NCI-H2227 treated with DMSO at 0.1 percent for 48 hours (cell line): Measurements from ENCODE around the gene F2RL3.
"Not testable (repeated sequence)": the region's sequence is repeated elsewhere in the genome, so short reads cannot be mapped to it uniquely, and the experiment has no call there.

ENCODE experiments used
- DNase-seq: peaks from one replicate; lab custom pipeline; 2025; lab: John Stamatoyannopoulos, UW

Gene F2RL3

DNA sequence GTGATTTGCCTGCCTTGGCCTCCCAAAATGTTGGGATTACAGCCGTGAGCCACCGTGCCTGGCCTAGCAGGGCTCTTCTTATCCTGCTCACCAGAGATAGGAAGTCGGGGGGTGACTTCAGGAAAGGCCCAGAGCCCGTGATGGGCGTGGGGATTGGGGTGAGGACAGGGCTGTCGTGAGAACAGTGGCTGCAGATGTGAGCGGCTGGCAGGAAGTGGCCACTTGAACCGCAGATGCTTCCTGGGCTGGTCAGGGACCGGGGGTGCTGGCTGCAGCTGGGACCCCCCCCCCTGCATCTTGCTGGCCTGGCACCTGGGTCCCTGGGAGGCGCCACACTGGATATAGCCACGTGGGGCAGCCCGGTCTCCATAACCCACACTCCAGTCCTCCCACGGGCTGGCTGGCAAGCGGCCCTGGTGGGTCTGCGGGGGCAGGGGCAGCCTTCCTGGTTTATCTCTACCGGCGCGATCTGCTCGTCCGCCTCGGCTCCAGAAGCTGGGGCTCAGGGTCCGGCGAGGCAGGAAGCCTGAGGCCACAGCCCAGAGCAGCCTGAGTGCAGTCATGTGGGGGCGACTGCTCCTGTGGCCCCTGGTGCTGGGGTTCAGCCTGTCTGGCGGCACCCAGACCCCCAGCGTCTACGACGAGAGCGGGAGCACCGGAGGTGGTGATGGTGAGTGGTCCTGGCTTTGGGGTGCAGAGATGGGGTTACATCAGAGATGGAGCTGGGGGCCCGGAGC lies at the start of gene F2RL3:
TSS of gene F2RL3 (plus strand) at position 371 of the 737 bp plus-strand sequence. CDS start at position 562, 191 bp downstream.
- DNase-seq = no peak

DNA sequence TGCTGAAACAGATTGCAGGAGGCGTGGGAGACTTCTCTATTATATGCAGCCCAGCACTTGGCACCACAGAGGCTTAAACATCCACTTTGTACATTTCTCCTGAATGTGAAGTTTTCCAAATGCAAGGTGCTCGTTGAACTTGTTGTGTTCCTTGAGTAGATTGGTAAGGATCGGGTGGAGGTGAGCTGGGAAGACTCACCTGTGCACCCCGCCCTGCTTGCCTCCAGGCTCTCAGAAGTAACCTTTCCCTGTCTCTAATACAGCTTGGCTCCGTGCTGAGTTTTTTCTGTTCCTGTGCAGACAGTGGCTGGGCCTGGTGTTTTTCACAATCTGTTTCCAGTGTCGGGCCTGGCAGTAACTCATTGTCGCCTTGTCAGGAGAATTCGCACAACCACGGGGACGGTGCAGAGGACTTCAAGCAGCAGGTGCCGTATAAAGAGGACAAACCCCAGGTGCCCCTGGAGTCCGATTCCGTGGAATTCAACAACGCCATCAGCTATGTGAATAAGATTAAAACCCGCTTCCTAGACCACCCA lies 47.3 kb upstream of the F2RL3 start:
- DNase-seq = no peak

DNA sequence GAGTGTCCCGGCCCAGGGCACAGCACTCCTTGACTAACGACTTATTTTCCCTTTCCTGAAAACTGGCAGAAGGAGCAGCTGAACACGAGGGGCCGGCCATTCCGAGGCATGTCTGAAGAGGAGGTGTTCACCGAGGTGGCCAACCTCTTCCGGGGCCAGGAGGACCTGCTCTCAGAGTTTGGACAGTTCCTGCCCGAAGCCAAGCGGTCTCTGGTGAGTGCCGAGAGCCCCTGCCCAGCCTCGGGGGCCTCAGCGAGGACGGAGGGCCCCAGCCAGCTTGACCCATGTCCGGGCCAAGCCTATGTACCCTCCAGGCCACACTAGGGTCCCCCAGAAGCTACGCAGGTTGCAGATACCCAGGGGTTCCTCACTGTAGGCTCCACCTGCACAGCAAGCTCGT lies 41.9 kb upstream of the F2RL3 start:
- DNase-seq = no peak

DNA sequence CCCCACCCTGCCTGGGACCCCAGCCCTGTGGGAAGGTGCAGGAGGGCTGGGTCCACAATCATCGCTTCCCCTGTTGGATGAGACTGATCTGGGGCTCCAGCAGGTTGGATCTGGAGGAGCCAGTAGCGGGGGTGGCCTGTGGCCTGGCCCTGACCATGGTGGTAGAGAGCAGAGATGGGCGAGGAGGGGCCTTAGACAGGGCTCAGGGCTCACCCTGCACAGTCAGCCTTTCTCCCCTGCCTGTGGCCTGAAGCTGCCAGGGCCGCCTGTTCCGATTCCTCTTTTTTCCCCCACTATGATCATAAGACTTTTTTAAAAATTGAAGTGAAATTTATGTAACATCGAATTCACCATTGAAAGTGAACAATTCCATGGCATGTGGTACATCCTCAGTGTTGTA lies 41.4 kb upstream of the F2RL3 start:
- DNase-seq = no peak

DNA sequence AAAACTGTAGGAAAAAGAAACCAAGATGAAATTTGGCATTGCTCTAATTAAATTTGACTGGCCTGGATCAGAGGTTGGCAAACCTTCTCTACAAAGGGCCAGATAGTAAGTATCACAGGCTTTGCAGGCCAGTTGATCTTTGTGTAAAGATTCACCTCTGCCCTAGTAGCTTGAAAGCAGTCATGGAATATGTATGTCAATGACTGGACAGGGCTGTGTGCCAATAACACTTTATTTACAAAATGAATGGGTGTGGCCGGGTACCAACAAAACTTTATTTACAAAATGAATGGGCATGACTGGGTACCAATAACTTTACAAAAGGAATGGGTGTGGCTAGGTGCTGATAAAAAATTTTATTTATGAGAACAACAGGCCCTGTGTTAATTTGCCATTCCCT lies 39.6 kb upstream of the F2RL3 start:
- DNase-seq = no peak

DNA sequence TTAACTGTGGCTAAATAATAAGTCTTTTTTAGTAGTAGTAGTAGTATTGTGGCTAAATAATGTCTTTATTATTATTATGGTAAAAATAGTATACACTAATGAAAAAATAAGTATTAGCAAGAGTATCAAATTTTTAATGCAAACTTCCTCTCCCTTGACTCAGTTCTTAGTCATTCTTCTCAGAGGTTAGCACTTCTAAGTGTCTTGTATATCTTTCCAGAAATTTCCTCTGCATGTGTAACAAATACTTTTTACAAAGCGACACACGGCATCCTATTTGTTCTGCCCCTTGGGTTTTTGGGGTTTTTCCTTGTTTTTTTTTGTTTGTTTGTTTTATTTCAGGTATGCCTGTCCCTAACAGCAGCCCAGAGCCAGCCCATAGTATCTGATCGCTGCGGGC lies 38.7 kb upstream of the F2RL3 start:
- DNase-seq = no peak

DNA sequence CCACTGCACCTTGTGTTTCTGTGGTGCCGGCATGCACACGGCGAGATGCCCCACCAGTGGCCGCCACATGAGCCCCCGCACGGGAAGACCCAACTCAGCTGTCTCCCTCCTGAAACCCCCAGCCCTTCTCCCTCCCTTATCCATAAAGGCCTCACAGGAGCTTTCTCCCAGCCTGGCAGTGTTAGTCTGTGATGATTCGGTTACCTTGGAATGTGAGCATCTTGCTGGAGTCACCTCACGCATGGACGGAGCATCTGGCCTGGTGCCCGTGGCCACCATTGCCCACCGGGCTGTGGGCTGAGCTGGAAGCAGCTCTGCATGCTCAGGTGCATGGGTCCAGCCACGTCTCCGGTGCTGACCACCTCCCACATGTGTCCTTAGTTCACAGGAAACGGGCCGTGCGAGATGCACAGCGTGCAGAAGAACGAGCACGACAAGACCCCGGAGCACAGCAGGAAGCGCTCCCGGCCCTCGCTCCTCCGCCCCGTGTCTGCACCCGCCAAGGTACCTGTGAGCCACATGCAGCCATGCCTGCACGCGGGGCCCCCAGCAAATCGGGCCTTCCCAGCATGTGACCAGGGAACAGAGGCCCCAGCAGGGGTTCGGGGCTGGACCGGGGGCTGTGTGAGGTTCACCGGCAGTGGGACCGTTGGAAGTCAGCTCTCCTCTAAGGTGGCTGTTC lies 37.6 kb upstream of the F2RL3 start:
- no peak for DNase-seq

DNA sequence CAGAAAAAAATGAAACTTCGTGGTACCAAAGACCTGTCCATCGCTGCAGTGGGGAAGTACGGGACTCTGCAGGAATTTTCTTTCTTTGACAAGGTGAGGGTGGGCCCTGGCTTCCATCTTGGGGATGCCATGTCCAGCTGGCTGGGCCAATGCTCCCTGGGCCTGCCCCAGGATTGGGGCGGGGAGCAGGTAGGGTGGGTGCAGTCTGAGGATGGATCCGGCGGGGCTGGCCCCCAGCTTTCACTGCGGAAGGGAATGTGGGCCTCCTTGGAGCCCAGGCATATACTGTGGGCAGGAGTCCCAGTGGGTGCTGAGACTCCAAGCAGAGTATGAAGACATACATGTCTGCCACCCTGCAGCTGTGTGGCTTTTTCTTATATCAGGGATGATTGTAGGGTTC lies 35.7 kb upstream of the F2RL3 start:
- no peak for DNase-seq

DNA sequence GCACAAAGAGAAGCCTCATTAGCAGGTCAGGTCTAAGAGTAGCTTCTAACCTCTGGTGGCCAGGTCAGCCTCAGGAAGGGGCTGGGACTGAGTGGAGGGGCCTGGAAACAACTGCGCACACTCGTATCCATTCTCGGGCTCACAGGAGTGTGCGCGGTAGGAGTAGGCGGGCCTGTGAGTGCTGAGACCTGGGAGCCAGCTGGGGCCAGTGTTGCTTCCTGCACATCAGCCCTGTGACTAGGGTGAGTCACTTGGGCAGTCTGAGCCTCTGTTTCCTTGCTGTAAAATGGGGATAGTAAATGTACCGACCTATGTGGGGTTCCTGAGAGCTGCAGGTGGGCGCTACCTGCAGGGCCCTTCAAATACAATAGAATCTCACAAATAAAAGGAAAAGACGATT lies 32.7 kb upstream of the F2RL3 start:
- DNase-seq = no peak

DNA sequence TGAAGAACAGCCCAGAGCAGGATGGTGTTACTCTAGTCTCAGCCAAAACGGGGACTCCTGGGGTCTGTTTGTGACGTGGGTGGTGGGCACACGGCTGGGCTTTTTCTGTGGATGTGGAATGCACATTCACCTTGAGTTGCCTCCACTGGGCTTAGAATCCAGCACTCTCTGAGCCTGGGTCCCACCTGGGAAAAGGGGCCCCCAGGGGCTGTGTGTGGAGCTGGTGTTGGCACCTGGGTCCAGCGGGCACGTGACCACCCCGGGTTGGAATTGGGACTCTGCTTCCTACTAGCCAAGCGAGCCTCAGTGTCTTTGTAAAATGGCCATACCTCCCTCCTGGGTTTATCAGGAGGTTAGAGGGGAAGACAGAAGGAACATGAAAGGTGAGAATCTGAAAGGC lies 29.2 kb upstream of the F2RL3 start:
- DNase-seq = no peak

DNA sequence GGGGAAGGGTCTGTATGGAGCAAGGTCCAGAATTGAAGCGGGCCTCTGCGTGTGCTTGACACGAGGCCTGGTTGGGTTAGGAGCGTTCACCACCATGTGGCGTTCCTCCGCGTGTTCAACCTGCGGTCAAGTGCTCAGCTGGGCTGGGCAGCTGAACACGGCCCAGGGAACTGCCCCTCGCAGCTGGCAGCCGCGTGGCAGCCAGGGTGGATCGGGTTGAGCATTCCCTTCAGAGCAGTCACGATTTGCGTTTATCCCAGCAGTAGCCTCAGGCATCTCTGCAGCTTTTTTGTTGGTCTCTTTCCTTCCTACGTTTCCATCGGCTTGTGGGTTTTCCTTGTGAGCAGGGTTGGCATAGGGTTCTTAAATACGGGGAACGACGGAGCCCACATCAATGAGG lies 28.7 kb upstream of the F2RL3 start:
- no peak for DNase-seq

DNA sequence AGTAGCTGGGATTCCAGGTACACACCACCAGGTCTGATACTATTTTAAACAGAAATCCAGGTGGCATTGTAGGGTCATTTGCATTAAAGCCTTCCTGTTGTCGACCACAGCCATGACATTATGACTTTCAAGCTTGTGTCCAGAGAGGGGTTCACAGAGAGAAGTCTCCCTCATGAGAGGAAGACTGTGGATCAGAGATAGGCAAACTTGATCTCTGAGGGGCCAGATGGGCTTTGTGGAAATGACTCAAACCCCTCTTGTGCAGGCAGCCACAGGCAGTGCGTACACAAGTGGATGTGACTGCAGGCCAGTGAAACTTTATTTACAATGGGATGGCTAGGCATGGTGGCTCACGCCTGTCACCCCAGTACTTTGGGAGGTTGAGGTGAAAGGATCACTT lies 27.8 kb upstream of the F2RL3 start:
- DNase-seq = no peak

DNA sequence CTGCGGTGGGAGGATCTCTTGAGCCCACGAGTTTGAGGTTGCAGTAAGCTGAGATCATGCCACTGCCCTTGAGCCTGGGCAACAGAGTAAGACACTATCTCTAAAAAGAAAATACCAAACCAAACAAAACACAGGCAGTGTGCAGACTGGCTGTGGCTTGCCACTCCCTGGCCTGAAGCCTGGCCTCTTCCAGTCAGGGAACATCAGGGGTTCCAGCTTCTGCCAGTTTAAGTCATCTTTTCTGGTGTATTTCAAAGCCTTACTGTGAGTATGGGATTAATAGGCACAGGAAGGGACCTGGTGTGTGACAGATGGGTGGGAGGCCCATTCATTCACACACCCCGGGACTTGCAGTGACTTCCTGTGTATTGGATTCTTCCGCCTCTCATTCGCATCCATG lies 27.0 kb upstream of the F2RL3 start:
- no peak for DNase-seq

DNA sequence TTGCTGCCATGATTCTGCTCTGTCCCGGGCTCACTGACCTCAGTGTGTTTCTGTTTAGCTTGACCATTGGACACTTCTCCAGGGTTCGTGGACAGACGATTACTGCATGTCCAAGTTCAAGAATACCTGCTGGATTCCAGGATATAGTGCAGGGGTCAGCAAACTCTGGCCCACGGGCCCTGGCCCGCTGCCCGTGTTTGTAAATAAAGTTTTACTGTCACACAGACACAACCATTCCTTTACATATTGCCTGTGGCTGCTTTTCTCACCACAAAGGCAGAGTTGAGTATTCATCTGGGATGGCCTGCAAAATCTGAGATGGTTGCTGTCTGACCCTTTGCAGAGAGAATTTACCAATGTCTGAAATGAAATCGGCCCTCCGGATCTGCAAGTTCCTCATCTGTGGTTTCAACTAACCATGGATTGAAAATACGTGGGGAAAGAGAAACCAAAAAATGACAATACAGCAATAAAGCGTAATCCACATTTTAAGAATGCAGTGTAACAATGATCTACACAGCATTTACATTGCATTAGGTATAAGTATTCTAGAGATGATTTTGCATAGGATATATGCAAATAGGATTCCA lies 25.9 kb upstream of the F2RL3 start:
- no peak for DNase-seq

DNA sequence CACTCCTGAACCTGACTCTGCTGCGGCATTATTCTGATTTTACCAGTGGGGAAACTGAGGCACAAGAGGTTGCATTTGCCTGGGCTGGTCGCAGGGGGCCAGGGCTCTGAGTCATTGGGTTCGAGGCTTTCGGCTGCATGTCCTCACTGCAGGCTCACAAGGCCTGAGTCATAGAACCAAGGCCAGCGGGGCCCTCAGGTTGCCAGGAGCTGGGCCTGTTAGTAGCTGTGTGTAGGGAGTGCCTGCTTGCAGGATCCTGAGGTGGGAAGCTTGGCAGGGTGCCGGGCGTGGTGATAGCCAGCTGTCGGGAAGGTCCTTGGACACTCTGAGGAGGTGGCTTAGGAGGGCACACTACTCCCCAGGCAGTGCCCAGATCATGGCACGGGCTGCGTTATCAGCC lies 21.6 kb upstream of the F2RL3 start:
- no peak for DNase-seq

DNA sequence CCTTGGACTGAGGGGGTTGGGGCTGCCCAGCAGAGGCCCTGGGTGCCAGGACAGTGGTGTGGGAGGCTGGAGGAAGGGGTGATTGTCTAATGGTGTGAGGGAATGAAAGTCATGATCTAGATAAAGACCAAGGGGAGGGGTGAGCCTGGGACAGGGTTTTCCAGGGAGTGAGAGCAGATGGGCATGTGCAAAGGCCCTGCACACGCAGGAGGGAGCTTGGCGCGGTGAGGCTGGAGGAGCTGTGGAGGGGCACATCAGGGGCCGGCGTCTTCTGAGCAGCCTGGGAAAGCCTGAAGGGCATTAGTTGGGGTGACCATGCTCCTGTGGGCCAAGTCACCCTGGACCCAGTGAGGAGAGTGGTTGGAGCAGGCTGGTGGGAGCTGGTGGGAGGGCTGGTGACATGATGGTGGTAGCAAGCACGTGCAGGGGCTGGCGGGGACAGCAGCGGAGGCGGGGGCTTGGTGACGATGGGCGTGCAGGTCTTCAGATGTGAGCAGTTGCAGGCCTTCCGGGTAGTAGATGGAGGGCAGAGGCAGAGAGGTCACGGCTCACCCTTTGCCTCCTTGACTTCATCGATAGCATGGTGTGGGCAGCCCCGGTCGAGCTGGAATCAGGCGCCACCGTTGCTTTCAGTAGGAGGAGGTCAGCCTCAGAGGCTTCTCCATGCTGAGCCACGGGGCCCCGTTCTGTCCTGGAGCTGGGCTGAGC lies 20.2 kb upstream of the F2RL3 start:
- DNase-seq = no peak

DNA sequence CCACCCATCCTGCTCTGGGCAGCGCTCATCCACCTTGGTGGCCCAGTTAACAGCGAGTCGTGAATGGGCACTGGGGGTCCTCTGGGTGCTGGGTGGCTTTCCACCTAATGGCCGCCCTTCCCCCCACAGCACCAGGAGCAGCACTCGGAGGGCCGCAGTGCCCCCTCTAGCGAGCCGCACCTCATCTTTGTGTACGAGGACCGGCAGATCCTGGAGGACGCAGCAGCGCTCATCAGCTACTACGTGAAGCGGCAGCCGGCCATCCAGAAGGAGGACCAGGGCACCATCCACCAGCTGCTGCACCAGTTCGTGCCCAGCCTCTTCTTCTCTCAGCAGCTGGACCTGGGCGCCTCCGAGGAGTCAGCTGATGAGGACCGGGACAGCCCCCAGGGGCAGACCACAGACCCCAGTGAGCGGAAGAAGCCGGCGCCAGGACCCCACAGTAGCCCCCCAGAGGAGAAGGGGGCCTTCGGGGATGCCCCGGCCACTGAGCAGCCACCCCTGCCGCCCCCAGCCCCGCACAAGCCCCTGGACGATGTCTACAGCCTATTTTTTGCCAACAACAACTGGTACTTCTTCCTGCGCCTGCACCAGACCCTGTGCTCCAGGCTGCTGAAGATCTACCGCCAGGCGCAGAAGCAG lies 19.3 kb upstream of the F2RL3 start:
- no peak for DNase-seq

DNA sequence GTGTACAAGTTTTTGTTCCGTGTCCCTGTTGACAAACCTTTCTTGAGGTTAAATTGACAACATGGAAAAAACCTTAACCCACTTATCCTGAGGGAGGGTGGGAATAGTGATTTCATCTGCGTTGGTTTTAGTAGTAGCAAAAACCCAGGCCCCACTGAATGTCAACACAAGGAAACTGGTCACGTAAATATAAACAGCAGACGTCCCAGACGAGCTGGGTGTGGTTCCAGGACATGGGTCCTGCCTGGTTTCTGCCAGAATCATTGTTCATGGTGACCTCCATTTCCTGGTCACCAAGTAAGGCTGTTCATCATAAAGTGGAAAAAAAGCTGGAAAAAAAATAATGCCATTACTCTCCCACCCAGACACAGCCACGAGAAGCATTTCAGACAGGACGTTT lies 16.9 kb upstream of the F2RL3 start:
- DNase-seq = no peak

DNA sequence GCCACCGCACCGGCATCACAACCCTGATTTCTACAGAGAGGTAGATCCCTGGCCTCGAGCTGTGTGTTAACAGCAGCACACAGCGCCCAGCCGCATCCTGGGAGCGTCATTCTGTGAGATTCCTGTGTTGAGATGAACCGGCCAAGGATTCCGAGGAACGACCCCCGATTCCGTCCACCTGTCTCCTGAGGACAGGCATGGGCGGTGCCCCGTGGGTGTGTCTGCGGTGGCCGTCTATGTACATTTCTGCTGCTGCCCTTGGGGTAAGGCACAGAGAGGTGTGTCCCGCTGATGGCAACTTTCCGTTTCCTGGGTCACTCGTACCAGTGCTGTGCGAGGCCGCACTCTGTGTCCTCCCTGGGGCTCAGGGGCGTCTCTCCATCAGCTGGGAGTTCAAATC lies 16.1 kb upstream of the F2RL3 start:
- DNase-seq = no peak

DNA sequence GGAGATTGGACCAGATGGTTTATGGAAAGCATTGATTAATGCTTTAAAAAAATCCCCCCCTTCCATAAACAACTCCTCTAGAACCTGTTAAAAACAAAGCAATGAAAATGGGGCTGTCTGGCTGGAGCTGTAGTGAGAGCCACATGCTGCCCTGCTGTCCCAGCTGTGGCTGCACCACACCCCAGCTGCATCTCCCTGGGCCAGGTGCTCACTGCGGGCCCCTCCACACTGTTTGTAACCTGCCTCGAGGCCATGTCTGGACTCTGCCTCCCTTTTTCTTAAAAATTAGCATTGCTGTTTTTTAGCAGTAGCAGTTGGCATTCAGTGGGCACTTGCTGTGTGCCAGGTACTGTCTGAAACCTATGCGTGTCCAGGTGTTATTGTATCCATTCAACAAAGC lies 15.2 kb upstream of the F2RL3 start:
- no peak for DNase-seq

DNA sequence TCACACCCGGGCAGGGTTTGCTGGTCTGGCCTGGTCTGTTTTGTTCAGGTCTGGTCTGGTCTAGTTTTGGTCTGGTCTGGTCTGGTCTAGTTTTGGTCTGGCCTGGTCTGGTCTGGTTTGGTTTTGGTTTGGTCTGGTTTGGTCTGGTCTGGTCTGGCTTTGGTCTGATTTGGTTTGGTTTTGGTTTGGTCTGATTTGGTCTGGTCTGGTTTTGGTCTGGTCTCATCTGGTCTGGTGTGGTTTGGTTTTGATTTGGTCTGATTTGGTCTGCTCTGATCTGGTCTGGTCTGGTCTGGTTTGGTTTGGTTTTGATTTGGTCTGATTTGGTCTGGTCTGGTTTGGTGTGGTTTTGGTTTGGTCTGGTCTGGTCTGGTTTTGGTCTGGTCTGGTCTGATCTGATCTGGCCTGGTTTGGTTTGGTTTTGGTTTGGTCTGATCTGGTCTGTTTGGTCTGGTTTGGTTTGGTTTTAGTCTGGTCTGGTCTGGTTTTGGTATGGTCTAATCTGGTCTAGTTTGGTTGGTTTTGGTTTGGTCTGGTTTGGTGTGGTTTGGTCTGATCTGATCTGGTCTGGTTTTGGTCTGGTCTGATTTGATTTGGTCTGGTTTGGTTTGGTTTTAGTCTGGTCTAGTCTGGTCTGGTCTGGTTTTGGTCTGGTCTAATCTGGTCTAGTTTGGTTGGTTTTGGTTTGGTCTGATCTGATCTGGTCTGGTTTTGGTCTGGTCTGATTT lies 14.4 kb upstream of the F2RL3 start:
- DNase-seq = no peak

DNA sequence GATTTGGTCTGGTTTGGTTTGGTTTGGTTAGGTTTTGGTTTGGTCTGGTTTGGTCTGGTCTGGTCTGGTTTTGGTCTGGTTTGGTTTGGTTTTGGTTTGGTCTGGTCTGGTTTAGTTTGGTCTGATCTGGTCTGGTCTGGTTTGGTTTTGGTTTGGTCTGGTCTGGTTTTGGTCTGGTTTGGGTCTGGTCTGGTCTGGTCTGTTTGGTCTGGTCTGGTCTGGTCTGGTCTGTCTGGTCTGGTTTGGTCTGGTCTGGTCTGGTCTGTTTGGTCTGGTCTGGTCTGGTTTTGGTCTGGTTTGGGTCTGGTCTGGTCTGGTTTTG lies 13.9 kb upstream of the F2RL3 start:
- not testable (repeated sequence) for DNase-seq
